Fibroblast of skin of right biceps (primary cell): Measurements from ENCODE around the gene HNF1B.

Experiments
- DNase-seq: peaks from one replicate; pipeline ENCODE4 v3.0.0-alpha.2; 2013

HNF1B gene

GRCh38 chr17:37731056-37731455 is 13.8 kb downstream of the HNF1B start:
- no peak for DNase-seq

DNA sequence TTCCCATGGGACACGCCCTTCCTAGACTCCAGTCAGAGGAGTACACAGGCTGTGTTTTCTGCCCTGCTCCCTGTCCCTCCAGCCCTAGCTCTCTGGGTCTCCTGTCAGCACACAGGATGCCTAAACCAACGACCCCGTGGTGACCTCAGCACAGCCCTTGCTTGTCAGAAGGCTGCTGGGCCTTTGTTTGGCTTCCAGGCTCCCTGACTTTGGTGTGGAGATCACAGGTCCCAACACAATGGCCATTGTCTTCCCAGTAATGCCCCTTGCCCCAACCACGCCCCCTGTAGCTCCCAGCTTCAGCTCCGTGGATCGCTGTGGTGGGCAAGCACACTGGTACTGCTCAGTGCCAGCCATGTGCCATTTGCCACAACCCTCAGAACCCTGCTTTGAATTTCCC is 15.0 kb downstream of the HNF1B start:
- DNase-seq: no peak

GRCh38 chr17:37726891-37727675 is 17.8 kb downstream of the HNF1B start:
- DNase-seq: no peak

- no peak for DNase-seq
These were observed 18.6 kb downstream of the HNF1B start for GRCh38 chr17:37726248-37726647.

DNA sequence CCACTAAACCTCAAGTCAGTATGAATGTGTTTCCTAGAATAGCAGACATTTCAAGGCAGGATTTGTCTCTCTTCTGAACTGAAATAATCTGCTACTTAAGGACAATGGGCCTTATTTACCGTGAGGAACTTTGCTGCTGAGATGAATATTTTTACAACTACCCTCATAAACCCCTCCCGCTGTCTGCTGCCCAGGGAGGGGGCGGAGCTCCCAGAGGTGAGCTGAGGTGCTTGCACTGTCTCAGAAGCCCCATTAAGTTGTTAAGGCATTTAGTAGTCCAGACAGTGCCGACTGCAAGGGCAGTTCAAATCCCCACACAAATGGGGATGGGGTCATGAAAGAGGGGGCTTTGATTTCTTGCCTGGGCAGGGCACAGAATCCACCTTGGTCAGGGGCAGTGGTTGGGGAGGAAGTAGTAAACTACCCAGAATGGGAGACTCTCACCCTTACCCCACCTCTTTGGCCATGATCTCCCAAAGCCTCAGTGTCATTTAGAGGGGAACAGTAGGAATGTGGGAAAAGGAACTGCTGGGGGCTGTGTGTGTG is 19.2 kb downstream of the HNF1B start:
- no peak for DNase-seq

GRCh38 chr17:37725021-37725595 is 19.8 kb downstream of the HNF1B start:
- DNase-seq: no peak

DNA sequence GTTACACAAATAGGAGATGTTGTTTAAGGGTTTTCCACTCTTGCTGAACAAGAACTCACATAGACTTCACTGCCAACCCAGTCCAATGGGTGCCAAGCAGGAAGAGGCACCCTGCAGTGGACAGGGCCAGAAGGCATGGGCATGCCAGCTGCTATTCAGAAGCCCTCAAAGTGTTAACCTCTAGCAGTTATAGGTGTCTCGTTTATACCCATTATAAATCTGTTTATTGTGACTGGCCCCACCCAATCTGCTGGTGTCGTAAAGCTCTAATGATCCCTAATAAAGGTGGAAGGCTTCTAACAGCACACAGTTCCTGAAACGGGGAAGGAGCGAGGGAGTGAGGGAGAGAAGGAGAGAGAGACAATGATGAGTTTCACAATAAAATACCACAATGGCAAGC is 23.9 kb downstream of the HNF1B start:
- no peak for DNase-seq

DNA sequence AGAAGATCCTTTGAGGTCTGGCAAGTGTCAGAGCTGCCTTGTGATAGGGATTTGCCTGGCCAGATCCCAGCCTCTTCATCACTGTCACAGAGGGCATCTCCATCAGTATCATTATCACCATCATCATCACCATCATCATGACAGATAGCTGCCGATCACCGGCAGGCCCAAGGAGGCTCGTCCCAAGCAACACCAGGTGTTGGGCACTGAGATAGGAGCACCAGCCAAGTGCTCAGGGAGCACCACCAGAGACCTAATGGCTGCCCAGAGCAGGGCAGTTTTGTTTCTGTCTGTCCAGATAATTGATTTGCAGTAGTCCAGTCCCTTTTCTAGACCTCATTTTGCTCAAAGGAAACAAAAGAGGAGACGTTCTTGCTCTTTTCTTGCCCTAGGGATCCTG is 25.0 kb downstream of the HNF1B start:
- no peak for DNase-seq

DNA sequence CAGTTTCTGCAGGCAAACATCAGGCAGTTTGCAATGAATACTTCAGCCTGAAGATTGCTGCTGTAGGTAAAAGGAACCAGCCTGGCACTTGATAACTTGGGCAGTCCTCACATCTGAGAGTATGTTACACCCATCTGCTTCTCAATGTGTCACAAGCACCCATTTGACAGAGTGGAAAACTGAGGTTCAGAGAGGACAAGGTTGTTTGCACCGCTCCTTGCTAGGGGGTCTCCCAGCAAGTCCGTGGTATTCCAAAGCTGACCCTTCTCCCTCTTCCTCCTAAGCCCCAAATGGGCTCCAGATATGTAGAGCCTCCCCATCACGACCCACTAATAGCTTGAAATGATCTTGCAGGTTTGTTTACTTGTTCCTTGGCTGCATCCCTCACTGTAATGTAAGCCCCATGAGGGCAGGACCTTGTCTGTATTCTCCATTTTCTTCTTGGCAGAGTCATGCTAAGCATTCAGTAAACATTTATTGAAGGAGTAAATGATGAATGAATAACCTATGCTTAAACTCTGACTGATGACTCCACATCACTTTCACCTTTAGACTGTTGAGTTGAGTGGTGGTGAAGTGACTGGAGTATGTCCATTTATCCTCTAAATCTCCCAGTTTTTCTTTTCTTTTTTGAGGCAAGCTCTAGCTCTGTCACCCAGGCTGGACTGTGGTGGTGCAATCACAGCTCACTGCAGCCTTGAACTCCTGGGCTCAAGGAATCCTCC is 26.4 kb downstream of the HNF1B start:
- no peak for DNase-seq

- peak; percentile 49 for DNase-seq
These were observed 27.1 kb downstream of the HNF1B start for GRCh38 chr17:37717627-37718323.

- DNase-seq: no peak
These were observed 30.0 kb downstream of the HNF1B start for GRCh38 chr17:37714897-37715296.

- DNase-seq: no peak
These were observed 31.2 kb downstream of the HNF1B start for GRCh38 chr17:37713624-37714023.

DNA sequence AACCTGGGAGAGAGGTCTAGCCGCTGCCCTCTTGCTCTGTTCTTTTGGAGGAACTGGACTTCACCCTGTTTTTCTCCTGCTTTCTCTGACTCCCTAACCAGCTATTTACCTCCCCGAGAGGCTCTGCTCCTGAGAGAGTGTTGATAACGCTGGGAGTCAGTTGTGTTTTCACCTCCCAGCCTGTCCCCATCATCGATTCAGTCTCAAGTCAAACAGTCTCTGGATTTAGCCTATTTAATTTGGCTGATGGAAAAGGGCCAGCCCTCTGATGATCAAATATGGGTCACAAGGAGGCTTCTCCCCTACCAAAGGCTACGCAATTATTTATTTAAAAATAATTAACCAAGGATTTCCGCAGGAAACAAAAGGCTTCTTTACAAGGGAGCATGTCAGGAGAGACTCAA is 31.8 kb downstream of the HNF1B start:
- DNase-seq: no peak

GRCh38 chr17:37711113-37711512 is 33.7 kb downstream of the HNF1B start:
- DNase-seq: no peak

DNA sequence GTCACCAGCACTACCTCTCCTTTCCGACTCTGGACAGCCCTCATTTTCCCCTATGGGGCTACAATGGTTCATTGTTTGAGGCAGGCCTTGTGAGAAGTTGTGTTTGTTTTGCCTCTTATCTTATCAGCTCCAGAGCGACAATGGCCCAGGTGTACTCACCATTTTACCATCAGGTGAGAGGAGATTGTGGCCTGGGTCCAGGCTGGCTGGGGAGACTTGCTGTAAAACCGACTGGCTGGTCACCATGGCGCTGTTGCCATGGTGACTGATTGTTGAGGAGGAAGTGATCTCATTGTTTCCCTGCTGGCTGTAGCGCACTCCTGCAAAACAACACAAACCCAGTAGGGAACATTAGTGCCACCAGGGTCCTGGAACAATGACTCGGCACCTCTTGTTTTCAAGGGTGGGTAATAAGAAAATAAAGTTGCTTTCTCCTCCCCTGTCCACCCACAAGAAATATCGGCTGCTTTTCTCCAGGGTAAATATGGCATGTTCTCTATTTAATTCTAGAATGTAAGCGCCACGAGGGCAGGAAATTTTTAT is 34.4 kb downstream of the HNF1B start:
- peak; percentile 56 for DNase-seq

DNA sequence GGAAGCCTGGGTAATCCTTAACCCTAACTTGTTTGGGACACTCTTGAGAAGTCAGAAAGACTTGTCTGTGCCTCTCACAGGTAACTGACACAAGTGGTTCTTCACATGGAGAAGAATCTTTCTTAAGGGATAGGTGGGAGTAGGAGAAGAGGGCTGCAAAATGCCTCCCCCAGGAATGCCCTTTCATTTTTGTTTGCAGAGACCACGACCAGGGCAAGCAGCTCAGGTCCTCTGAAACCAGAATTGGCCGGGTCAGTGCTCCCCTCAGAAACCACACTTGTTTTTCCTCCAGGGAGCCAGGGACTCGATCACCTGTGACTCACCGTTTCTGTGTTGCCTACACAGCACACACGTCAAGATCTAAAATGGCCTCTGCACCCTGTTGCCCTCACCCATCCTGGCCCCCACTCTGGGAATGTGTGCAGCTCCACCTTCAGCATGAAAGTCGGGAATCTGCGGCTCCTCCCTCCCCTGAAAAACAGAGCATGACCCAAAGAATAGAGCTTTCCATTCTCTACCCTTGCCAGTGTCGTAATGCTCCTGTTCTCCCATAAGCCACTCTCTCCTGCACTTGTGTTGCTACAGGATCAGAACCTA is 36.1 kb downstream of the HNF1B start:
- DNase-seq: peak; percentile 17

DNA sequence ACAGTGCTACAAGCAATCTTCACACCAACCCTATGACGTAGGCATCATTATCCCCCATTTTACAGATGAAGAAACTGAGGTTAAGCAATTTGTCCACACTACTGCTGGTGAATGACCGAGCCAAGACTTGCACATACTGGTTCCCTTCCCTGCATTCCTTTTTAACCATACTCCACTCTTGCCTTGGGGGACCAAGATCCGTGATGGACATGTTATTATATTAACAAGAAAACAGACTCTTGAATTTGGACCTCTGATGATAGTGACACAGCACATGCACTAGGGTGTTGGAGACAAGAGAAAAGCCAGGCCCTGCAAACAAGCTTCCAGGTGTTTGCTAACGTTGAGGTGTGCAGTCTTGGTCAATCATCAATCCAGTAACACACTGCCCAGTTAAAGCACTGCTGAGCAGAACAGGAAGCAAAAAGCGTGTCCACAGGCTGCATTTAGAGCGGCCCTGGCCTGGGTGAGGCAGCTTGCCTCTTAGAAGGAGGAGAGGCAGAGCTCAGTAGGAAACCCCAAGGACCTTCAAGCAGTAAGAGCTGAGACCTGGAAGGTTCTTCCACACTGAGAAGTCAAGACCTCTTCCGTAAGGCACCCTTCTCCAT is 36.7 kb downstream of the HNF1B start:
- no peak for DNase-seq

- no peak for DNase-seq
These were observed 38.4 kb downstream of the HNF1B start for GRCh38 chr17:37706446-37706845.

DNA sequence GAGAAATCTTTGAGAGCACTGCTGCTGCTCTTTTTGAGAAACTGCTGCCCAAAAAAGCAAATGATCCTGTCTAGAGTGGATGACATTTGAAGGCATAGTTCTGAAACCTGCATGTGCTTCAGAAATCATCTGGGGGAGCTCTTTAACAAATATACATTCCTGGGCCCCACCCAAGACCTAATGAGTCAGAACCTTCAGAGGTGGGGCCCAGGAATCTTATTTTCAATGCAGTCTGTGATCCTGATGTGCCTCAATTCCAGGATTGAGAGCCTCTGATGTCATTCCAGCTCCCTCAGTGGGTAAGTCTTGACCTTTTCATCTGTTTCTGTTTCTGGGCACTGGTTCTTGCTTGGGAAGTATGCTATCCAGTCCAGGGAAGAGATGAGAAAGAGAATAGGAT is 42.3 kb downstream of the HNF1B start:
- peak; percentile 78 for DNase-seq

GRCh38 chr17:37701496-37701898 is 43.4 kb downstream of the HNF1B start:
- DNase-seq: no peak

DNA sequence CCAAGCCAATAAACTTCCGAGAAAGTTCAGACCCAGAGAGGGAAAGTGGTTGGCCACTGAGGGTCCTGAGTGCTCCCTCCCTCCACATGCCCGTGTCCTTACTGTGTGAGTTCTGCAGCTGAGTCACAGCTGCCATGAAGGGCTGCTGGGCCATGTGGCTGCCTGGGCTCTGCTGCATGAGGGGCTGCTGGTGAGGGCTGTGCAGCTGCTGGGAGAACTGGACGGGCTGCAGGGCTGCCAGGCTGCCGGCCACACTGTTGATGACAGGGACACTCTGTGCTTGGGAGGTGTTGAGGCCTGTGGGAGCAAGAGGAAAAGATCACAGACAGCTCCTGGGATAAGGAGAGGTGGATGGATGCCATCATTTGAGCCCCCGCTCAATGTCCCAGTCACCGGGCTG is 44.0 kb downstream of the HNF1B start:
- DNase-seq: peak; percentile 22
